ENCODE data around the gene TMPRSS6. TPM values are rescaled to one million over a fixed set of nuclear protein-coding genes. Genes with fewer than 3 reads are reported as not detected.

Gene TMPRSS6
- total RNA-seq, 1 experiment from 2014 or later = not detected

- Histone ChIP-seq H3K4me2 (ENCODE audit: low read depth, low read length, poor library complexity, severe bottlenecking) (no peak overlapping the region), H3K4me3 (ENCODE audit: low read length) (no peak overlapping the region), H3K36me3 (ENCODE audit: insufficient read depth, low read length) (no peaks in the 10 kb centered on the region), H4K20me1 (ENCODE audit: insufficient read depth, low read depth, low read length) (no peaks in the 10 kb centered on the region), H3K4me1 (ENCODE audit: low read length) (peaks cover 13% of the 10 kb centered on the region), H3K9me3 (ENCODE audit: low read length) (no peaks in the 10 kb centered on the region), H3K9me2 (replicated peaks; ENCODE audit: insufficient read depth, low read length) (no peaks in the 10 kb centered on the region), H3K27me3 (ENCODE audit: low read length) (no peaks in the 10 kb centered on the region), H3K9ac (ENCODE audit: low read length) (no peak overlapping the region), H2AFZ (ENCODE audit: low read length) (no peak overlapping the region), H3K27ac (ENCODE audit: low read length) (no peak overlapping the region), H3K79me2 (ENCODE audit: low read length) (no peaks in the 10 kb centered on the region)
- no peak for DNase-seq
Measured at GRCh38 chr22:37056246-37056645, 53.3 kb downstream of the TMPRSS6 start.

- Histone ChIP-seq H3K4me3 (ENCODE audit: low read length) (no peak overlapping the region), H2AFZ (ENCODE audit: low read length) (no peak overlapping the region), H3K9ac (ENCODE audit: low read length) (no peak overlapping the region), H3K9me3 (ENCODE audit: low read length) (no peaks in the 10 kb centered on the region), H3K36me3 (ENCODE audit: insufficient read depth, low read length) (no peaks in the 10 kb centered on the region), H4K20me1 (ENCODE audit: insufficient read depth, low read depth, low read length) (no peaks in the 10 kb centered on the region), H3K79me2 (ENCODE audit: low read length) (no peaks in the 10 kb centered on the region), H3K27ac (ENCODE audit: low read length) (no peak overlapping the region), H3K27me3 (ENCODE audit: low read length) (no peaks in the 10 kb centered on the region), H3K4me2 (ENCODE audit: low read depth, low read length, poor library complexity, severe bottlenecking) (no peak overlapping the region), H3K4me1 (ENCODE audit: low read length) (peaks cover 13% of the 10 kb centered on the region), H3K9me2 (replicated peaks; ENCODE audit: insufficient read depth, low read length) (no peaks in the 10 kb centered on the region)
- no peak for DNase-seq
Measured at GRCh38 chr22:37054600-37055365, 54.7 kb downstream of the TMPRSS6 start.

GRCh38 chr22:37054056-37054395, 55.5 kb downstream of the TMPRSS6 start:
- peaks cover 13% of the 10 kb centered on the region for H3K4me1 ChIP-seq (ENCODE audit: low read length)
- no peaks in the 10 kb centered on the region for H3K36me3 ChIP-seq (ENCODE audit: insufficient read depth, low read length)
- H3K27me3 ChIP-seq (ENCODE audit: low read length) = no peaks in the 10 kb centered on the region
- no peaks in the 10 kb centered on the region for H3K9me2 ChIP-seq (replicated peaks; ENCODE audit: insufficient read depth, low read length)
- no peak overlapping the region for H3K27ac ChIP-seq (ENCODE audit: low read length)
- no peak overlapping the region for H2AFZ ChIP-seq (ENCODE audit: low read length)
- no peak overlapping the region for H3K9ac ChIP-seq (ENCODE audit: low read length)
- no peaks in the 10 kb centered on the region for H3K79me2 ChIP-seq (ENCODE audit: low read length)
- H4K20me1 ChIP-seq (ENCODE audit: insufficient read depth, low read depth, low read length) = no peaks in the 10 kb centered on the region
- no peak overlapping the region for H3K4me3 ChIP-seq (ENCODE audit: low read length)
- H3K4me2 ChIP-seq (ENCODE audit: low read depth, low read length, poor library complexity, severe bottlenecking) = no peak overlapping the region
- DNase-seq = no peak
- no peaks in the 10 kb centered on the region for H3K9me3 ChIP-seq (ENCODE audit: low read length)

DNA sequence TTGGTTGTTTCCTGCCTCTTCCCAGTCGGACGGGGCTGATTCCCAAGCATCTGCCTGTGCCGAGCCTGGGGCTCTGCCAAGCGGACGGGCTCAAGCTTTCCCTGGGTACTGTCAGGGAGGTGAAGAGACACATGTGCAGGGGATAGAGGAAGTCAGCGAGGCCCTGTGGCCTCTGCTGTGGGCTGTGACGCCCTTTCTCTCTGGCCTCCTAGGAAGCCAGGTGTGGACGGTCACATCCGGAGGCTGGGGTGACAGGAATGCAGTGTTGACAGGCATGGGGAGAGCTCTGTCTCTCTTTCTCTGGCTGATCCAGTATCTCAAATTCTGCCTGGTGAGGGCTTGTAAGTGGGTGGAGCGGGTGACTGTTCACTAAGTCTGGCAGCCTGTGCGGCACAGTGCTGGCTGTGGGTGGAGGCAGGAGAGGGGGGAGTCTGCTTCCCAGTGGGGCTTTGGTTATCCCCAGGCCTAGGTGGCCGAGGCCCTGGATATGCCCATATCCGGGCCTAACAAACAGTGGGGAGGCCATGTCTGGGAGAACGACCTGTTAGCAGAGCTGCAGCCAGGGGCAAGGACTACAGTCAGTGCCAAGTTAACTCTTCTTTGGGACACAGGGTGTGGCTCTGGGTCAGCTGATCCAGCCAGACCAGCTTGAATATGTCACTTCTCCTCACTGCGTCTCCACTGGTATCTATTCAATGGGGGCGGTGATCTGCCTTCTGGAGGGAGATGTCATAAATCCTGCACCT, 56.0 kb downstream of the TMPRSS6 start:
- Histone ChIP-seq H2AFZ (ENCODE audit: low read length) (no peak overlapping the region), H3K4me3 (ENCODE audit: low read length) (no peak overlapping the region), H3K27ac (ENCODE audit: low read length) (no peak overlapping the region), H3K9ac (ENCODE audit: low read length) (no peak overlapping the region), H4K20me1 (ENCODE audit: insufficient read depth, low read depth, low read length) (no peaks in the 10 kb centered on the region), H3K4me1 (ENCODE audit: low read length) (peaks cover 13% of the 10 kb centered on the region), H3K27me3 (ENCODE audit: low read length) (no peaks in the 10 kb centered on the region), H3K9me3 (ENCODE audit: low read length) (no peaks in the 10 kb centered on the region), H3K4me2 (ENCODE audit: low read depth, low read length, poor library complexity, severe bottlenecking) (no peak overlapping the region), H3K36me3 (ENCODE audit: insufficient read depth, low read length) (no peaks in the 10 kb centered on the region), H3K79me2 (ENCODE audit: low read length) (no peaks in the 10 kb centered on the region), H3K9me2 (replicated peaks; ENCODE audit: insufficient read depth, low read length) (no peaks in the 10 kb centered on the region)
- DNase-seq = no peak

DNA sequence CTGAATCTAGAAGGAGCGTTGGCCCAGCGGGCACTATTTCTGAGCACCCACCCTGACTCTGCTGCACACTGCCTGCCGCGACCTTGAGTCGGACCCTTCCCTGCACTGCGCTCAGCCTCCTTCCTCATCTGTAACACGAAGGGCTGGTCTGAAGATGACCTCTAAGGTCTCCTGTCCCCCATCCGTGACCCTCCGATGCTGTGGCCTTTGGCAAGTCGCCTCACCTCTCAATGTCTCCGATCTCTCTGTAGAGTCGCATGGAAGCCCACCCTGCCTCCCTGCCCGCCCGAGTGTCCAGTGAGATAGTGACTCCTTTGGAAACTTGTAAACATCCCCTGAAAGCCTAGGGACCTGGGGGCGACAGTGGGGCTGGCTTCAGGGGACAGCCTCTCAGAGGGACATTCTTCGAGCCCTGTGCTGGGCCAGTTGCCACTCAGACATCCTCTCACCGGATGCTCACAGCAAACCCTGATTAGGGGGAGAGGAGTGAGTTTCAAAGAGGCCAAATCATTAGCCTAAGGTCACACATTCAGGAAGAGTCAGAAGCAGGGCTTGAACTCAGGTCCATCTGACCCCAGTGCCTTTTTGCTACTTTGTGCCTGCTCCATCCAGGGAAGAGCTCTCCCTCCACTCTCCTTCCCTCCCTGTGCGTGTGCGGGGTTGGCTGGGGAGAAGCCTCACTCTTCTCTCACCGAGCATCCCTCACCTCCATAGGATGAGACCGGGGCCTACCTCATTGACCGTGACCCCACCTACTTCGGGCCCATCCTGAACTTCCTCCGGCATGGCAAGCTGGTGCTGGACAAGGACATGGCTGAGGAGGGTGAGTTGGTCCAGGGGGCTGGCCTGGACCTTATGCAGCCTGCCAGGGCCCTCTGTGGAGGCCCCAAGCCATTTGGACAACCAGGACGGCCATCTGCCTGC, 56.9 kb downstream of the TMPRSS6 start:
- Histone ChIP-seq H3K9me2 (replicated peaks; ENCODE audit: insufficient read depth, low read length) (no peaks in the 10 kb centered on the region), H3K36me3 (ENCODE audit: insufficient read depth, low read length) (no peaks in the 10 kb centered on the region), H3K4me1 (ENCODE audit: low read length) (peaks cover 13% of the 10 kb centered on the region), H4K20me1 (ENCODE audit: insufficient read depth, low read depth, low read length) (no peaks in the 10 kb centered on the region), H3K9ac (ENCODE audit: low read length) (peak overlapping the region; percentile 83), H2AFZ (ENCODE audit: low read length) (no peak overlapping the region), H3K4me2 (ENCODE audit: low read depth, low read length, poor library complexity, severe bottlenecking) (peak overlapping the region; percentile 92), H3K27me3 (ENCODE audit: low read length) (no peaks in the 10 kb centered on the region), H3K9me3 (ENCODE audit: low read length) (no peaks in the 10 kb centered on the region), H3K4me3 (ENCODE audit: low read length) (peak overlapping the region; percentile 91), H3K27ac (ENCODE audit: low read length) (no peak overlapping the region), H3K79me2 (ENCODE audit: low read length) (no peaks in the 10 kb centered on the region)
- no peak for DNase-seq

DNA sequence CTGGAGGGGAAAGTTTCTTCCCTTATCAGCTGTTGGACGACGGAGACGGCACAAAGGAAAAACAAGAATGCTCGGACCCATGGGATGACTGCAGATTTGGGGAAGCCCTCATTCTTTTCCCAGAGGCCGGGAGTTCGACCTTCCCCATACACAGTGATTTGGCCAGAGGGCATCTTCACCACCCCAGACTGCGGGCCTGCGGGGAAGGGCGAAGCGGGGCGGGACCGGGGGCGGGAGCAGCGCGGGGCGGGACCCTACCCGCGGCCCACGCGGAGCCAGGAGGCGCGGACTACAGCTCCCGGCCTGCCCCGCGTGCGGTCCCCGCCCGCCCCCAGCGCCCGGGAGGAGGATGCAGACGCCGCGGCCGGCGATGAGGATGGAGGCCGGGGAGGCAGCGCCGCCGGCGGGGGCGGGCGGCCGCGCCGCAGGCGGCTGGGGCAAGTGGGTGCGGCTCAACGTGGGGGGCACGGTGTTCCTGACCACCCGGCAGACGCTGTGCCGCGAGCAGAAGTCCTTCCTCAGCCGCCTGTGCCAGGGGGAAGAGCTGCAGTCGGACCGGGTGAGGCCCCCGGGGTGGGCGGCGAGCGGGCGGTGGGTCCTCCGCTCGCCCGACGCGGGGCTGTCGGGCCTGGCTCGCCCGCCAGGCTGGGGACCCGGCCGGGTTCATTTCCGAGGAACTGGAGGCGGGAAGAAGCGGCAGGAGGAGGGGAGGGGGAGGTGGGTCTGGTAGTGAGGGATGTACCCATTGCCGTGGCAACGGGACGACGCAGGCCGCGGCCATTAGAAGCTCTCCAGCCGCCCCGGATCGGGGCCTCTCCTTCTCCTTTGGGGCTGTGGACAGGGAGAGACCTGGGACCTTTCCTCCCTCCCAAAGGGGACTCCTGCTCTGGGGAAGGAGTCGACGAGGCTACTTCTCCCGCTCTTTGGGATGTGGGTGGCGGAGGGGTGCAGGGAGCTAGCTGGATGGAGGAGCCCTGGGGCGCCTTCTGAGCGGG, 57.8 kb downstream of the TMPRSS6 start, which contains the start of gene KCTD17:
TSS of gene KCTD17 (plus strand) at position 352 of the 995 bp plus-strand sequence. CDS start at position 371, 19 bp downstream.
- Histone ChIP-seq H3K79me2 (ENCODE audit: low read length) (no peaks in the 10 kb centered on the region), H3K4me2 (ENCODE audit: low read depth, low read length, poor library complexity, severe bottlenecking) (peak within 1 kb of the TSS; percentile 92), H3K4me3 (ENCODE audit: low read length) (peak within 1 kb of the TSS; percentile 91), H4K20me1 (ENCODE audit: insufficient read depth, low read depth, low read length) (no peaks in the 10 kb centered on the region), H3K36me3 (ENCODE audit: insufficient read depth, low read length) (no peaks in the 10 kb centered on the region), H3K27me3 (ENCODE audit: low read length) (no peaks in the 10 kb centered on the region), H3K27ac (ENCODE audit: low read length) (no peak within 1 kb of the TSS), H2AFZ (ENCODE audit: low read length) (peak within 1 kb of the TSS; percentile 98), H3K4me1 (ENCODE audit: low read length) (peaks cover 13% of the 10 kb centered on the region), H3K9ac (ENCODE audit: low read length) (peak within 1 kb of the TSS; percentile 83), H3K9me2 (replicated peaks; ENCODE audit: insufficient read depth, low read length) (no peaks in the 10 kb centered on the region), H3K9me3 (ENCODE audit: low read length) (no peaks in the 10 kb centered on the region)
- peak; percentile 92 for DNase-seq

DNA sequence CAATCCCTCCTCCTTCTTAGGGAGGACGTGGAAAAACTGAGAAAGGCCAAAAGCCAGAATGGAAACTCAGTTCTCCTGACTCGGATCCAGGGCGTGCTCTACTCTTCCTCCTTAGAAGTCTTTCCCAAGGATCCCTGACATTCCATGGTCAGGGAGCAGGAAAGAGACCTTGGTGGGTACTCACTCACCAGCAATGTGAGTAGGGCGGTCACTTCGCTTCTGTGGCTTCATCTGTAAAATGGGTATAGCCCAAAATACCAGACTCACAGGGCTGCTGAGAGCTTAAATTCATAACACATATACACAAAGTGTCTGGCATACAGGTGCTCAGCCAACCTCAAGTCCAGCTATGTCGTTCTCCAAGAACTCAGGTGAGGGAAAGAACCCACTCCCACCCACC, 58.6 kb downstream of the TMPRSS6 start:
- Histone ChIP-seq H3K27me3 (ENCODE audit: low read length) (no peaks in the 10 kb centered on the region), H3K4me3 (ENCODE audit: low read length) (no peak overlapping the region), H4K20me1 (ENCODE audit: insufficient read depth, low read depth, low read length) (no peaks in the 10 kb centered on the region), H2AFZ (ENCODE audit: low read length) (no peak overlapping the region), H3K4me2 (ENCODE audit: low read depth, low read length, poor library complexity, severe bottlenecking) (no peak overlapping the region), H3K9me3 (ENCODE audit: low read length) (no peaks in the 10 kb centered on the region), H3K79me2 (ENCODE audit: low read length) (no peaks in the 10 kb centered on the region), H3K36me3 (ENCODE audit: insufficient read depth, low read length) (no peaks in the 10 kb centered on the region), H3K4me1 (ENCODE audit: low read length) (peaks cover 13% of the 10 kb centered on the region), H3K9me2 (replicated peaks; ENCODE audit: insufficient read depth, low read length) (no peaks in the 10 kb centered on the region), H3K27ac (ENCODE audit: low read length) (no peak overlapping the region), H3K9ac (ENCODE audit: low read length) (no peak overlapping the region)
- DNase-seq = no peak

Measured in Karpas-422 (cell line).